ENCODE measurements around the gene NTHL1. TPM values are rescaled to one million over a fixed set of nuclear protein-coding genes. Genes with fewer than 3 reads are reported as not detected.

NTHL1 gene
- total and polyA plus RNA-seq, 2 of the 13 experiments (the other 11 are each of a cell fraction or from before 2014, with no cell fraction given) = 47.5 to 64.9 TPM

DNA sequence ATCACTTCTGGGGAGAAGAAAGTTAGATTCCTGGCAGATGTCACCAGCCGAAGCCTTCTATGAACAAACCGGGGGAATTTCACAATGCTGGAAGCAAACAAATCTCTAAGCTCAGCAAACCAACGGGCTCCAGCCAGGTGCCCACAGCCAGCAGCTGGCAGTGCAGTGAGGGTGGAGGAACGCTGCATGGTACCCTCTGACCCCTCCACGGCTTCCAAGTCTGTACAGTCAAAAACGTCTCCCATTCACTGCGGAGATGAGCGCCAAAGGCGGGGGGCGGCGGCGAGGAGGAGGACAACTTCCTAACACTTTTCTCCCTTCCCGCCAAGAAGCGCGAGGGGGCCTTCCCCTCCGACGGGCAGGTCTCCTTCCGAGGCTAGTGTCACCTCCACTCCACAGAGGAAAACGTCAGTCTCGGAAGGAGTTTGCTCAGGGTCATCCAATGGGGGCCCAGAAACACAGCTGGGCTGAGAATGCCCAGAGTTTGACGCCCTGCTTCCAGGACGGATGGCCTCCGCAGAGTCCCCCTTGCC, 38.9 kb downstream of the NTHL1 start (continued):
- TF ChIP-seq EP300 (IDR thresholded peaks at IDR 0.05; ENCODE audit: low read depth in 2 of 2, low read length in 2 of 2) (no peak), EP300 (CRISPR knock-in tag; IDR thresholded peaks at IDR 0.05; ENCODE audit: borderline replicate concordance) (no peak), ZNF30 (CRISPR knock-in tag; IDR thresholded peaks at IDR 0.05) (0 out of 2 replicates have a peak, but pooled peaks have one; percentile 45), ZZZ3 (CRISPR knock-in tag; IDR thresholded peaks at IDR 0.05; ENCODE audit: borderline replicate concordance) (no peak), RAD21 (CRISPR knock-in tag; IDR thresholded peaks at IDR 0.05) (peak; percentile 21), LCORL (IDR thresholded peaks at IDR 0.05) (no peak), LCORL (CRISPR knock-in tag; IDR thresholded peaks at IDR 0.05) (0 out of 2 replicates have a peak, but pooled peaks have one; percentile 32), SALL1 (CRISPR knock-in tag; IDR thresholded peaks at IDR 0.05) (peak; percentile 20; the same call in 1 of the 2 replicates), SIN3A (IDR thresholded peaks at IDR 0.05; ENCODE audit: borderline replicate concordance, low read depth, low read length) (peak; percentile 38; the same call in 1 of the 2 replicates)
- TF ChIP-seq, protein P1, sequence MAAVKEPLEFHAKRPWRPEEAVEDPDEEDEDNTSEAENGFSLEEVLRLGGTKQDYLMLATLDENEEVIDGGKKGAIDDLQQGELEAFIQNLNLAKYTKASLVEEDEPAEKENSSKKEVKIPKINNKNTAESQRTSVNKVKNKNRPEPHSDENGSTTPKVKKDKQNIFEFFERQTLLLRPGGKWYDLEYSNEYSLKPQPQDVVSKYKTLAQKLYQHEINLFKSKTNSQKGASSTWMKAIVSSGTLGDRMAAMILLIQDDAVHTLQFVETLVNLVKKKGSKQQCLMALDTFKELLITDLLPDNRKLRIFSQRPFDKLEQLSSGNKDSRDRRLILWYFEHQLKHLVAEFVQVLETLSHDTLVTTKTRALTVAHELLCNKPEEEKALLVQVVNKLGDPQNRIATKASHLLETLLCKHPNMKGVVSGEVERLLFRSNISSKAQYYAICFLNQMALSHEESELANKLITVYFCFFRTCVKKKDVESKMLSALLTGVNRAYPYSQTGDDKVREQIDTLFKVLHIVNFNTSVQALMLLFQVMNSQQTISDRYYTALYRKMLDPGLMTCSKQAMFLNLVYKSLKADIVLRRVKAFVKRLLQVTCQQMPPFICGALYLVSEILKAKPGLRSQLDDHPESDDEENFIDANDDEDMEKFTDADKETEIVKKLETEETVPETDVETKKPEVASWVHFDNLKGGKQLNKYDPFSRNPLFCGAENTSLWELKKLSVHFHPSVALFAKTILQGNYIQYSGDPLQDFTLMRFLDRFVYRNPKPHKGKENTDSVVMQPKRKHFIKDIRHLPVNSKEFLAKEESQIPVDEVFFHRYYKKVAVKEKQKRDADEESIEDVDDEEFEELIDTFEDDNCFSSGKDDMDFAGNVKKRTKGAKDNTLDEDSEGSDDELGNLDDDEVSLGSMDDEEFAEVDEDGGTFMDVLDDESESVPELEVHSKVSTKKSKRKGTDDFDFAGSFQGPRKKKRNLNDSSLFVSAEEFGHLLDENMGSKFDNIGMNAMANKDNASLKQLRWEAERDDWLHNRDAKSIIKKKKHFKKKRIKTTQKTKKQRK (IDR thresholded peaks at IDR 0.05; ENCODE audit: low read length) = no peak
- TF ChIP-seq, protein P2, sequence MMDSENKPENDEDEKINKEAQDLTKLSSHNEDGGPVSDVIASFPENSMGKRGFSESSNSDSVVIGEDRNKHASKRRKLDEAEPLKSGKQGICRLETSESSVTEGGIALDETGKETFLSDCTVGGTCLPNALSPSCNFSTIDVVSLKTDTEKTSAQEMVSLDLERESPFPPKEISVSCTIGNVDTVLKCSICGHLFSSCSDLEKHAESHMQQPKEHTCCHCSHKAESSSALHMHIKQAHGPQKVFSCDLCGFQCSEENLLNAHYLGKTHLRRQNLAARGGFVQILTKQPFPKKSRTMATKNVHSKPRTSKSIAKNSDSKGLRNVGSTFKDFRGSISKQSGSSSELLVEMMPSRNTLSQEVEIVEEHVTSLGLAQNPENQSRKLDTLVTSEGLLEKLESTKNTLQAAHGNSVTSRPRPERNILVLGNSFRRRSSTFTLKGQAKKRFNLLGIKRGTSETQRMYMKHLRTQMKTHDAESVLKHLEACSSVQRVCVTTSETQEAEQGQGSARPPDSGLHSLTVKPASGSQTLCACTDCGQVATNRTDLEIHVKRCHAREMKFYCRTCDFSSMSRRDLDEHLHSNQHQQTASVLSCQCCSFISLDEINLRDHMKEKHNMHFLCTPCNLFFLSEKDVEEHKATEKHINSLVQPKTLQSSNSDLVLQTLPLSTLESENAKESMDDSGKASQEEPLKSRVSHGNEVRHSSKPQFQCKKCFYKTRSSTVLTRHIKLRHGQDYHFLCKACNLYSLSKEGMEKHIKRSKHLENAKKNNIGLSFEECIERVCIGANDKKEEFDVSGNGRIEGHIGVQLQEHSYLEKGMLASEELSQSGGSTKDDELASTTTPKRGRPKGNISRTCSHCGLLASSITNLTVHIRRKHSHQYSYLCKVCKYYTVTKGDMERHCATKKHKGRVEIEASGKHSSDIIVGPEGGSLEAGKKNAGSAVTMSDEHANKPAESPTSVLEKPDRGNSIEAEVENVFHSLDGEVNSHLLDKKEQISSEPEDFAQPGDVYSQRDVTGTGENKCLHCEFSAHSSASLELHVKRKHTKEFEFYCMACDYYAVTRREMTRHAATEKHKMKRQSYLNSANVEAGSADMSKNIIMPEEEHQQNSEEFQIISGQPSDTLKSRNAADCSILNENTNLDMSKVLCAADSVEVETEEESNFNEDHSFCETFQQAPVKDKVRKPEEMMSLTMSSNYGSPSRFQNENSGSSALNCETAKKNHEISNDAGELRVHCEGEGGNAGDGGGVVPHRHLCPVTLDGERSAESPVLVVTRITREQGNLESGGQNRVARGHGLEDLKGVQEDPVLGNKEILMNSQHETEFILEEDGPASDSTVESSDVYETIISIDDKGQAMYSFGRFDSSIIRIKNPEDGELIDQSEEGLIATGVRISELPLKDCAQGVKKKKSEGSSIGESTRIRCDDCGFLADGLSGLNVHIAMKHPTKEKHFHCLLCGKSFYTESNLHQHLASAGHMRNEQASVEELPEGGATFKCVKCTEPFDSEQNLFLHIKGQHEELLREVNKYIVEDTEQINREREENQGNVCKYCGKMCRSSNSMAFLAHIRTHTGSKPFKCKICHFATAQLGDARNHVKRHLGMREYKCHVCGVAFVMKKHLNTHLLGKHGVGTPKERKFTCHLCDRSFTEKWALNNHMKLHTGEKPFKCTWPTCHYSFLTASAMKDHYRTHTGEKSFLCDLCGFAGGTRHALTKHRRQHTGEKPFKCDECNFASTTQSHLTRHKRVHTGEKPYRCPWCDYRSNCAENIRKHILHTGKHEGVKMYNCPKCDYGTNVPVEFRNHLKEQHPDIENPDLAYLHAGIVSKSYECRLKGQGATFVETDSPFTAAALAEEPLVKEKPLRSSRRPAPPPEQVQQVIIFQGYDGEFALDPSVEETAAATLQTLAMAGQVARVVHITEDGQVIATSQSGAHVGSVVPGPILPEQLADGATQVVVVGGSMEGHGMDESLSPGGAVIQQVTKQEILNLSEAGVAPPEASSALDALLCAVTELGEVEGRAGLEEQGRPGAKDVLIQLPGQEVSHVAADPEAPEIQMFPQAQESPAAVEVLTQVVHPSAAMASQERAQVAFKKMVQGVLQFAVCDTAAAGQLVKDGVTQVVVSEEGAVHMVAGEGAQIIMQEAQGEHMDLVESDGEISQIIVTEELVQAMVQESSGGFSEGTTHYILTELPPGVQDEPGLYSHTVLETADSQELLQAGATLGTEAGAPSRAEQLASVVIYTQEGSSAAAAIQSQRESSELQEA (CRISPR knock-in tag; IDR thresholded peaks at IDR 0.05; ENCODE audit: not compliant biosample characterization) = no peak
